NCI-H128 (cell line): Measurements from ENCODE around the gene DNAH6.

Source experiments
- DNase-seq: peaks from one replicate; lab custom pipeline; 2025; ENCODE audit not compliant: unreplicated experiment; lab: John Stamatoyannopoulos, UW

DNAH6 gene

DNA sequence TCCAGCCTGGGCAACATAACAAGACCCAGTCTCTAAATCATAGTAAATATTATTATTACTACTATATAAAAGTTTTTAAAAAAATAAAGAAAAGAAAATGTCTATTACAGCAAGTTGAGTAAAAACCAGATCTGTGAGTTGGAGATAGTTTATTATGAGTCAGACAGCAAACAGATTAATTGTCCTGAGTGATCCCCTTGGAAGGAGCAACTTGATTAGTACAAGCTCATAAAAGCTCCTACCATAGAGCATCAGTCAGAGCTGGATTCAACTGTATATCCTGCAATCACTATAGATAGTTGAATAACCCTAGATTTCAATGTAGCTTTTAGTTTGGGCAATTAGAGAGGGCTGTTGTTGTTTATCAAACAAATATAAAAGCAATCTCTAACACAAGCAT lies 280.5 kb downstream of the DNAH6 start:
- no peak for DNase-seq

DNA sequence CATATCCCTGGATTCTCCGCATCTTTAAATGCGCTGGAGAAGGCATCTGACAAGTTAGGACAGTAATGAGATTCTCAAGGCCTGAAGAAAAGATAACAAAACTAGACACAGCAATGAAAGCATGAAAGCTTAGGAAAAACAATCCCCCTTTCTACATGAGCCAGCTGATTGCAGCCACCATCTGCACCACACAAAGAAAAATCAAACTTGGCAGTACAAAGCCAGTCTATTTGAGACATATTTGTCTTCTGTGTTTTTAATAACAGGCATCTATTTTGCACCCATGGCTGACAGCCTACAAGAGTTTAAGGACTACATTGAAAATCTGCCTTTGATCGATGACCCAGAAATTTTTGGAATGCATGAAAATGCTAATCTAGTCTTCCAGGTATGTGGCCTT lies 281.0 kb downstream of the DNAH6 start:
- DNase-seq, result no peak

DNA sequence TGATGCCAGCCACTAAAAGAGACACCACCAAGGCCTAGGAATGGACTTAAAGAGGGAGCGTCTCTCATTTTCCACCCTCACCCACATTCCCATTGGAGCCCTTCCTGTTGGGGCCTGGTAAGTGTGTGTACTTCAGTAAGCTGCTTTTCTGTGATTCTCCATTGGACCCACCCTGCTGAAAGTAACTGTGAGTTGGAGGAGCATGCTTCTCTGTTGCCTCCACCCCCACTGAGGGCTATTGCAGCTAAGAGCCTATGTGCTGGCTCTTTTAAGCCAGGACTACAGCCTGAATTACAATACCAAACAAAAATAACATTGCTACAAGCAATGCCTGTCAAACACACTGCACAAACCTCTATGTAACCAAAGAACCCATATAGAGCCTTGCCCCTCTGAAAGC lies 283.5 kb downstream of the DNAH6 start:
- no peak for DNase-seq

DNA sequence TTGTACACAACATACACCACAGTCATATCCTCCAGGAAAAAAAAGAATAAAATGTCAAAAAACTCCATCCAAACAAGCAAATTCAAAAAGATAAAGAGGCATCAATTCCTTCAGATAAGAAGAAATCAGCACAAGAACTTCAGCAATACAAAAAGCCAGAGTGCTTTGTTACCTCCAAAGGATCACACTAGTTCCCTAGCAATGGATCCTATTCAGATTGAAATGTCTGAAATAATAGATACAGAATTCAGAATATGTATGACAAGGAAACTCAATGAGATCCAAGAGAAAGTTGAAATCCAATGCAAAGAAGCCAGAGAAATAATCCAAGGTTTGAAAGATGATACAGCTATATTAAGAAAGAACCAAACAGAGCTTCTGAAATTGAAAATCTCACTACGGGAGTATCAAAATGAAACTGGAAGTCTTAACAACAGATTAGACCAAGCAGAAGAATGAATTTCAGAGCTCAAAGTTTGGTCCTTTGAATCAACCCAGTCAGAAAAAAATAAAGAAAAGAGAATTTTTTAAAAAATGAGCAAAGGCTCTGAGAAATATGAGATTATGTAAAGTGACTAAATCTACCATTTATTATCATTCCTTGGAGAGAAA lies 284.0 kb downstream of the DNAH6 start:
- DNase-seq, result no peak

DNA sequence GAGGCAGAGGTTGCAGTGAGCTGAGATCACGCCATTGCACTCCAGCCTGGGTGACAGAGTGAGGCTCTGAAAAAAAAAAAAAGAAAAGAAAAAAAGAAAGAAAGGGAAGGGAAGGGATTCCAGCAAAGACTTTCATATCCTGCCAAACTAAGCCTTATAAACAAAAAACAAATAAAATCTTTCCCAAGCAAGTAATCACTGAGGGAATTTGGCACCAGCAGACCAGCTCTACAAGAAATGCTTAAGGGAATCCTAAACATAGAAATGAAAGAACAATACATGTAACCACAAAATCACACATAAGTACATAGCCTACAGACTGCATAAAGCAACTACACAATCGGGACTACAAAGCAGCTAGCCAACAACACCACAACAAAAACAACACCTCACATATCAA lies 285.5 kb downstream of the DNAH6 start:
- no peak for DNase-seq

DNA sequence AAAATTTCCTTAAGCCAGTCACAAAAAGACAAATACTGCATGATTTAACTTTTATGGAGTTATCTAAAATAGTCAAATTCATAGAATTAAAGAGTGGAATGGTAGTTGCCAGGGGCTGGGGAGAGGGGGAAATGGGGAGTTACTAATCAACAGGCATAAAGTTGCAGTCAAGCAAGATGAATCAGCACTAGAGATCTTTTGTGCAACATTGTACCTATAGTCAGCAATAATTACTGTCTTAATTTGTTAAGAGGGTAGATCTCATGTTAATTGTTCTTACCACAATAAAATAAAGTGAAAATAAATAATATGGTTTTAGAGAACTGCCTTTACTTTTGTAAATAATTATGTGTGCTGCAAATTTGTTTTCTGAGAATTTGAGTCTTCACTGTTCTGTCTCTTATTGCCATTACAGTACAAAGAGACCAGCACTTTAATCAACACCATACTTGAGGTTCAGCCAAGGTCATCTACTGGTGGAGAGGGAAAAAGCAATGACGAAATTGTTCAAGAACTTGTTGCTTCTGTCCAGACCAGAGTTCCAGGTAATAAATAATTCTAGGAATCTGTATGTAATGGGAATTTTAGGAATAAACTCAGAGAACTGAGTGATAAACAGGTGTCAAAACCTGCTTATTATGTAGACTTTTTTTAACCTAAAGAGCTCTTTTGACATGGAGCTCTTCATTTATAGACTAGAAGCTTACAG lies 289.1 kb downstream of the DNAH6 start:
- DNase-seq, result no peak

DNA sequence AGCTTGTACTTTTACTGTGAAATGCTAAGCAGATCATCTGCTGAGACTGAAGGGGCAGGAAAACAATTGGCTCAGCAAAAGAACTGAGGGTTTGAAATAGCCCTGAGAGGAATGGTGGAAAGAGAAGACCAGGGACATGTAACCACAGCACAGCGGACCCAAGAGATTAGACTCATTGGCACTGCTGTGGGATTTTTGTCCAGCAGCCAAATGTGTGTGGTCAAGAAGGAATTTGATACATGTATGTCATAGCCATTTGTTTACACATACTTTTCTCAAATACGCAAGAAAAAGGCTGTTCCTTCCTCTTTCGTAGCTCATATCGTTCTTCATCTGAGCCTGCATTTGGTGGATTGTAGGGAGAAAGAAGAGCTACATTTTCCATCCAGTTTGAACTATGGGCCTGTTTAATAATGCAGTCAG lies 290.8 kb downstream of the DNAH6 start:
- no peak for DNase-seq

DNA sequence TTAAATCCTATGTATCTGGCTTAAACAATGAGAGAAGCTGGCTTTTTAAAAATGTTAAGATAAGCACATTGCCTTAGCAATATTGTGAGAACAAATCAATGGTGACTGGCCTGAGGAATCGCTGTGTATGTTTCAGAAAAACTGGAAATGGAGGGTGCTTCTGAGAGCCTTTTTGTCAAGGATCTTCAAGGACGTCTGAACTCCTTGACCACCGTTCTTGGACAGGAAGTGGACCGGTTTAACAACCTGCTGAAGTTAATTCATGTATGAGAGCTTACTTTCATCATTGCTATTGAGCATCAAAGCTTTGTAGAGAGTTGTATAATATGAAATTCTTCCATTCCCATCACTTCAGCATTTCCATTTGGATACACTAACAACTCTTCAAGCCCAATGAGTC lies 292.0 kb downstream of the DNAH6 start:
- DNase-seq, result no peak

DNA sequence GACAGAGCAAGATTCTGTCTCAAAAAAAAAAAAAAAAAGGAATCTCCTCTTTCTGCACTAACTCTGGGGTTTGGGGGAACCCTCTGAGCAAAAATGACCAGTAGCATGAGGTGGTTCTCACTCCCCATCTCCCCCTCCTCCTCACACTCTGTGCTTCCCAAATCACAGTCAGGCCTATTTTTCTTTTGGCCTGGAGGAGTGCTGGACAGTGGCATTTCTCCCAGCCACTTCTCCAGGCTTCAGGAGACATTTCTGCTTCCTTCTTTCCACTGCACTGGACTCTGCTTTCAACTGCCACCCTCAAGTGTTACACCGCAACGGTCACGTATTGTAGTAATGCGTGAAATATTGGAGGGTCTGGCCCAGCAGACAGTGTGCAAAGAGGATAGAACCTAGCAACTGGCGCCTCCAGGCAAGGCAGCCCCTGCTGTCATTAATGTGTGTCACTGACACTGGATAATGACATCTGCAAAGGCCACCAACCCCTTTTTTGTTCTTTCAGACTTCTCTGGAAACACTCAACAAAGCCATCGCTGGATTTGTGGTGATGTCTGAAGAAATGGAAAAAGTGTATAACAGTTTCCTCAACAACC lies 295.6 kb downstream of the DNAH6 start:
- DNase-seq, result no peak

DNA sequence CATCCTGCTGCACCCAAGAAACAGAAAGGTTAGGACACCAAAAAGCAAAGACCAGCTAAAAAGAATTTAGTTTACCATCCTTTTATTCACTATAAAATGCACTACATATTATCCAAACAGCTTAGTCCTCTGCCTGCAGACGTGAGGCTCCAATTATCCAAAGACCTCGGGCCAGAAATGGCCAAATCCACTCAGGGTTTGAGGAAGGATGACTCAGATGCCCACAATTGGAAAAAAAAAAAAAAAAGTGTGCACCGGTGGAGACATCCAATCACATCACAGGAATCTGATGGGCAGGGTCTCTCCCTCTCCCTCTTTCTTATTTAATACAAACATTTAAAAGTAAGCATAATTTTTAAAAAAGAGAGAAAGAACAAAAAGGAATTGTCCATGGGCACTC lies 298.8 kb downstream of the DNAH6 start:
- DNase-seq, result no peak

DNA sequence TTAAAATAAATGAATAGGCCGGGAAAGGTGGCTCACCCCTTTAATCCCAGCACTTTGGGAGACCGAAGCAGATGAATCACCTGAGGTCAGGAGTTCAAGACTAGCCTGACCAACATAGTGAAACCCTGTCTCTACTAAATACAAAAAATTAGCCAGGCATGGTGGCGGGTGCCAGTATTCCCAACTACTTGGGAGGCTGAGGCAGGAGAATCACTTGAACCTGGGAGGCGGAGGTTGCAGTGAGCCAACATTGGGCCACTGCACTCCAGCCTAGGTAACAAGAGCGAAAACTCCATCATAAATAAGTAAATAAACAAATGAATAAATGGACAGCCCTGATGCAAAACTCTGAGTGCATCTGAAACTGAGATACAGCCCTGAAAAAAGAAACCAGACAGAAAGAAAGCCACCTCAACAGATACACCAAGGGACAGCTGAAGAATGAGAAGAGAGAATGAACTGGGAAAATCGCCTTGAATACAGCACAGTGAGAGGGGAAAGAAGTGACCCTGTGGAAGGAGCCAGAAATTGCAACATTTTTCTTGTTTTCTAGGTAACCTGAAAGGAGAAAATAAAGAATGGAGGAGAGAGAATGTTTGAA lies 300.2 kb downstream of the DNAH6 start:
- no peak for DNase-seq

DNA sequence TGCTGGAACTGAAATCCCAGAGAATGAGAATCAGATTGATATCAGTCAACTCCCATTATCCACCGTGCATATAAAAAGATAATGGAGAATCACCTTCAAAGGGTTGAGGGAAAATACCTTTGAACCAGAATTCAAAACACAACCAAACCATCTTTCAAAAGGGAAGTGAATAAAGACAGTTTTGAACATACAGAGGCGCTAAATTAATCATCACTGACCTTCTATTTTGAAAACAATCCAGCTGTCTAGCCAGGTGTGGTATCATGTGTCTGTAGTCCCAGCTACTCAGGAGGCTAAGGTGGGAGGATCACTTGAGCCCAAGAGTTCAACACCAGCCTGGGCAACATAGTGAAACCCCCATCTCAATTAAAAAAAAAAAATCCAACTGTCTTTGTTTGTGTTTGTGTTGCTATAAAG lies 300.9 kb downstream of the DNAH6 start:
- no peak for DNase-seq

DNA sequence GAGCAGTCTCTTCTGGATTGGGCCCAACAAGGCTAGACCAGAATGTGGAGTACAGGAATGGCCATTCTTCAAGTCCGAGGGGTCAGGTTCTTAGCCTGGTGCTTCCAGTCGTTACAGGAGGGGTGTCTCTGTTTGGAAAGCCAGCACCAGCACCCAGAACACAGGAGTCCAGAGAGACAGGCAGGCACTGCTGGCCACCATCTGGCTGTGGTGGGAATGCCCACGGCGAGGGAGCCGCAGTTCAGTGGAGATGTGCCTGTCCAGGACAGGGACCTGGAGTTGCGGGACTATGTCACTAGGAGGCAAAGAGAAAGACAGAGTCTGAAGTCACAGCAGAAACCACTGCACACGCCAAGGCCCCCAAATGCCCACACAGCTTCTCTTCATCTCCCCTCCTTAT lies 305.5 kb downstream of the DNAH6 start:
- DNase-seq, result no peak

DNA sequence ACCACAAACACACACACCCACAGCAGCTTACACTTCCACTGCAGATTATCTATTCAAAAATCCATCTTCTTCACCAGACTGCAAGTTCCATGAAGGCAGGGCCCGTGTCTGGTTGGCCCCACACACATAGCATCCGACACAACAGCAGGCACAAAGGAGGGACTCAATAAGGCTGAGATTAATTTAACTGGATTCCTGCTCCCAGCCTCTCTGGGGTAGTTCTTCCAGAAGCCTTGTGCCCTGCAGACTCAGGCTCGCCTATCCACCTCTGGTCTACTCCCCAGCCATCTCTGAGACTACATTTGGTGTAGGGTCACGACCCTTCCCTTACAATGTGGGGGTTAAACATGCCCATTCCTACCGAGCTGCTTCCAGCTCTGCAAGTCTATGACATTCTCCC lies 306.9 kb downstream of the DNAH6 start:
- DNase-seq, result no peak

DNA sequence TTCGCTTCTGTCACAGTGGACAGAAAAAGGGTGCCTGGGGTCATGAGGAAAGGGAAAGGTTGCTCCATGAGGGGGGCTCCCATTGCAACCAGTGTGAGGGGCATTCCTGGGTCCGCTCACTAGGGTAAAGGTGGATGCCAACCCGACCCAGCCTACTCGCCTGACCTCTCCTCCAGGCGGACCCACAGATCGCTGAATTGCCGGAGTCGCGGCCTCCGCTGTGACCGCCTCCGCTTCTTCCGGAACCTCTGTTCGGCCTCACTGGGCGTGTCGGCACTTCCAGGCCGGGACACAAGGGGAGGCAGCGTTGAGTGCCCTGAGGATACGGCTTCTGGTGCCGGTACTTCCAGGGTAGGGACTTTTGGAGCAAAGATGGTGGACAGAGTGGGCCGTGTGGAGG lies 307.5 kb downstream of the DNAH6 start:
- DNase-seq, result no peak

DNA sequence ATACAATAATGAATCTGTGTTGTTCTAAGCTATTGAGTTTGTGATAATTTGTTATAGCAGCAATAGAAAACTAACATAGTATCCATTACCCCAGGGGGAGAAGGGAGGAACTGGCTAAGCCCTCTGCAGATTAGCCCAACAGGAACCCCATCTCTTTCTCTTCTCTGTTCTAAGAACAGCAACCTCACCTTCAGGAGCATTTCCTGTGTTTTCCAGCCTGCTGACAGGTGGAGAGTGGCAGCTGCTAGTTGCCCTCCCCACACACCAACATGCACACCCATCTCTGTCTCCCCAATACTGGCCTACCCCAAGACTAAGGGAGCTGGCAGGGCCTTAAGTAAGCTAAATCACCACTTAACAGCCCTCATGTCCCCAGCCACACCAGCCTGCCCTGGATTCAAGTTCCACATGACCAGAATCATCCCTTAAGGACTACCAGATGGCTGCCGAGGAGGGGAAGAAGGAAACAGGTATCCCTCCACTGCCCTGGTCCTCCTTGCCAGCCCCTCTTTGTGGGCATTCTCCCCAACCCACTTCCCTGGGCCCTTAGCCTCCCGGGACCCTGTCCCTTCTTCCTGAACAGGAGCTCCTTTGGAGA lies 311.8 kb downstream of the DNAH6 start:
- DNase-seq, result no peak

DNA sequence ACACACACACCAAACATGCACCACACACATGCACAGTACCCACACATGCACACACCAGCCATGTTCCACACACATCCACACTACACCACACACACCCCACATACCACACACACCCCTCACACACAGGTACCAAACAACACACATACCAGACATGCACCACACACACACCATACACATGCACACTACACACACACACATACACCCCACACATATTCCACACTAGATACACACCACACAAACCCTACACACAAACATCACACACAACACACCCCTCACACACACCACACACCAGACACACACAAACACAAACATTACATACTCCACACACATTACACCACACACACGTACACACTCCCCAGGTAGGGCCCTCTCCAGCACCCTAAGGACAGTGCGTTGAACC lies 313.4 kb downstream of the DNAH6 start:
- DNase-seq, result no peak

DNA sequence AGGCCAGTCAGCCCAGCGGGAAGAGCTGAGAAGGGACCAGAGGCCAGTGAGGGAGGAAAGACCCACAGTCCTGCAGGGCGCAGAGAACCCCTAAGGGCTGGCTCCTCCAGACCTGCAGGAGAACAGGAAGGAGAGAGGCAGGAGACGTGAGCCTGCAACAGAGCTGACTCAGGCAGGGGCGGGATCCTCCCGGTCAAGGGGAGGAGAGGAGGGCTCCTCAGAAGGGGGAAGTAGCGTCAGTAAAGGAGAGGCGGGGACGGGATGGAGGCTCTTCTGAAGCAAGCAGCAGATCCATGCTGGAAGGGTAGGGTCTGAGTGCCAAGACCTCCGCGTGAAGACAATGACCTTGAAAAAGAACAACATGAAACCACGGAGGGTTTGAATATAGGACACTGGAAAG lies 313.8 kb downstream of the DNAH6 start:
- no peak for DNase-seq

DNA sequence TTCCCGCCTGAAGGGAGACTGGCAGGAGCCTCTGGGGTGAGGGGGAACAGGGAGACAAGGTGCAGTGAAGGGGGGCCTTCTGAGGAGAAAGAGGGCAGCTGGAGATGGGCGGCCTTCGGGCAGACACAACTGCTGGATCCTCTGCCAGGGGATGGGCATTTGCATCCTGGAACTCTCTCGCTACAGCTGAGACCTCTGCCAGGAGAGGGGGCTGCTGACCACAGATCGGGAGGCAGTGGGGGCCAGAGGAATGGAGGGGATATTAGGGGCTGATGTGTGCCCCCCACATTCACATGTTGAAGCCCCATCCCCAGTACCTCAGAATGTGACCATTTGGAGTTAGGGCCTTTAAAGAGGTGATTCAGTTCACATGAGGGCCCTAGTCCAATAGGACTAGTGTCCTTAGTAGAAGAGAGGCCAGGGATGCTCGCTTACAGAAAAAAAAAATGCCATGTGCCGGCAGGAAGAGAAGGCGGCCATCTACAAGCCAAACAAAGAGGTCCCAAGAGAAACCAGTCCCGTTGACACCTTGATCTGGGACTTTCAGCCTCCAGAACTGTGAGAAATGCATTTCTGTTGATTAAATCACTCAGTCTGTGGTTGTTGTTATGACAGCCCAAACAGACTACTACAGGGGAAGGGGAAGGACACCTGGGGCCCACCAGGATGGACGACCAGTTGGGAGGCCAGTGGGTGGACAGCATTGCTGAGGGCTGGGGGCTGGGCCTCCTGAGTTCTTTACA lies 314.6 kb downstream of the DNAH6 start:
- no peak for DNase-seq

DNA sequence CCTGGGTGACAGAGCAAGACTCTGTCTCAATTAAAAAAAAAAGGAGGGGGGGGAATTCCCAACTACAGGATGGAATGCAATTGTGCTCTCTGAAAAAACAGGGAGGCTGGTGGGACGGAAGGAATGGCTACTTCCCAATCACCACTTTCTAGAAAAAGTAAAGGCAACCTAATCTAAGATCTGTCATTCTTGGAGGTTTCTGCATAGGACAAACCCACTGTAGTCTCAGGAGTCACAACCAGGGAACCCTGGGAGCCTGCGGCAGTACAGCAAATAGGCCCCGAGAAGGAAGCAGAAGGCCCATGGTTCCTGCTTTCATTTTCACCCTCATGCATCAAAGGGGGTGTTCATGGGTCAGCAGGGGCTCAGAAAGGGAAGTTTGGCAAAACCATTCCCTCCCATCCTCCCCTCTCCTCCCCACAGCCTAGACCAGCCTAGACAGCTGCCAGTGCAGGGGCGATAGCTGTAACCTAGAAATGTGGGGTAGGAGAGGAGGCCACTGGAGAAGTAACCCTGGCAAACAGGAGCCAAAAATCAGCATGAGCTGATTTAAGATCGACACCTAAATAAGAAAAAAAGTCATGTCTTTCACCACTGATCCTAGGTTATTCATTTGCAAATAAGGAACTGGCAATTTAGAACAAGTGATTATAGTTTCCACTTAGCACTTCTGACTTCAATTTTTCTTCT lies 316.6 kb downstream of the DNAH6 start:
- DNase-seq, result no peak
